GM12878 (cell line): ENCODE data around the gene INO80E. TPM values are rescaled to one million over a fixed set of nuclear protein-coding genes. Genes with fewer than 3 reads are reported as not detected.

Experiments
- ASH2L ChIP-seq: fragments of 300-600, 200-600 bp; sonication (generic); IDR thresholded peaks from 2 replicates; pipeline ENCODE4 v1.6.1; 2017; ENCODE audit warnings: low read depth, mild to moderate bottlenecking, borderline replicate concordance
- ATF3 ChIP-seq: IDR thresholded peaks from 2 replicates; pipeline ENCODE4 v1.6.1; 2011; ENCODE audit warnings: low read depth, mild to moderate bottlenecking, low read length, moderate library complexity, borderline replicate concordance; ENCODE audit errors: extremely low read depth
- BCL11A ChIP-seq: IDR thresholded peaks from 2 replicates; pipeline ENCODE4 v1.6.1; 2011; ENCODE audit warnings: low read depth, low read length
- CBFB ChIP-seq: IDR thresholded peaks from 2 replicates; pipeline ENCODE4 v1.6.1; 2016; ENCODE audit warnings: antibody characterized with exemption, low read depth
- CHD2 ChIP-seq: IDR thresholded peaks from 2 replicates; pipeline ENCODE4 v1.6.1; 2011; ENCODE audit warnings: low read depth, low read length, improper control_type of control experiment, borderline replicate concordance
- EED ChIP-seq: sonication (generic); IDR thresholded peaks from 2 replicates; pipeline ENCODE4 v1.6.1; 2016; ENCODE audit warnings: antibody characterized with exemption, low read depth
- EZH2 ChIP-seq: IDR thresholded peaks from 2 replicates; pipeline ENCODE4 v1.6.1; 2012; ENCODE audit warnings: low read depth, mild to moderate bottlenecking, control low read depth, inconsistent platforms, low read length, borderline replicate concordance; ENCODE audit not compliant: control insufficient read depth
- HDGF ChIP-seq: fragments of 450-650 bp; IDR thresholded peaks from 2 replicates; pipeline ENCODE4 v1.6.1; 2016; ENCODE audit warnings: antibody characterized with exemption
- IRF3 ChIP-seq: fragments of 450-650 bp; IDR thresholded peaks from 2 replicates; pipeline ENCODE4 v1.6.1; 2014; ENCODE audit warnings: mild to moderate bottlenecking
- IRF4 ChIP-seq: IDR thresholded peaks from 2 replicates; pipeline ENCODE4 v1.6.1; 2011; ENCODE audit warnings: low read depth, low read length
- KLF5 ChIP-seq: fragments of 450-650 bp; IDR thresholded peaks from 2 replicates; pipeline ENCODE4 v1.6.1; 2014; ENCODE audit warnings: mild to moderate bottlenecking; ENCODE audit not compliant: partially characterized antibody
- MLLT1 ChIP-seq: fragments of 450-650 bp; IDR thresholded peaks from 2 replicates; pipeline ENCODE4 v1.6.1; 2016; ENCODE audit warnings: mild to moderate bottlenecking
- MTA3 ChIP-seq: IDR thresholded peaks from 2 replicates; pipeline ENCODE4 v1.6.1; 2012; ENCODE audit warnings: low read length, inconsistent platforms, borderline replicate concordance
- MYB ChIP-seq: fragments of 150-350 bp; IDR thresholded peaks from 2 replicates; pipeline ENCODE4 v1.6.1; 2014; ENCODE audit warnings: mild to moderate bottlenecking, low read depth, low read length, borderline replicate concordance
- RCOR1 ChIP-seq: conservative IDR thresholded peaks from 2 replicates; pipeline ENCODE4 v1.6.1; 2012; ENCODE audit warnings: low read depth, low read length, improper control_type of control experiment
- SIN3A ChIP-seq: IDR thresholded peaks from 2 replicates; pipeline ENCODE4 v1.6.1; 2012; ENCODE audit warnings: low read depth, low read length, improper control_type of control experiment
- SMAD5 ChIP-seq: IDR thresholded peaks from 2 replicates; pipeline ENCODE4 v1.6.1; 2016; ENCODE audit warnings: antibody characterized with exemption, low read depth
- STAT3 ChIP-seq: IDR thresholded peaks from 2 replicates; pipeline ENCODE4 v1.6.1; 2011; ENCODE audit warnings: low read depth, low read length, improper control_type of control experiment
- TARDBP ChIP-seq: IDR thresholded peaks from 2 replicates; pipeline ENCODE4 v1.6.1; 2016; ENCODE audit warnings: borderline replicate concordance
- YBX1 ChIP-seq: fragments of 450-650 bp; IDR thresholded peaks from 2 replicates; pipeline ENCODE4 v1.6.1; 2016; ENCODE audit warnings: antibody characterized with exemption
- ZBTB11 ChIP-seq: fragments of 450-650 bp; formaldehyde crosslinking; IDR thresholded peaks from 2 replicates; pipeline ENCODE4 v1.5.0; 2022; ENCODE audit warnings: mild to moderate bottlenecking, missing genetic modification characterization
- ZNF207 ChIP-seq: fragments of 450-650 bp; IDR thresholded peaks from 2 replicates; pipeline ENCODE4 v1.6.1; 2014; ENCODE audit warnings: antibody characterized with exemption, mild to moderate bottlenecking, borderline replicate concordance
- polyA plus RNA-seq, 11 experiments: library from polyadenylated mRNA; depleted of rRNA in 4 of 11; unstranded in 6 of 11; stranded (reverse) in 5 of 11; fragments of >200 nt; fragmentation: Nextera tagmentation in 4 of 11; fragmentation: Illumina TruSeq in 1 of 11; extraction: Ambion mirVana in 4 of 11; extraction: Trizol in 1 of 11; gene quantifications; 1 replicate in 1 of 11; 2 replicates in 10 of 11; pipeline versions ENCODE4 v1.2.1 to v1.2.3, GENCODE V29; 2011 to 2016; ENCODE audit warnings: inconsistent platforms in 2 of 11, missing spikeins in 2 of 11, low read depth in 1 of 11
- total RNA-seq, 4 experiments: library from RNA; depleted of rRNA in 3 of 4; stranded (reverse); fragments of >200 nt in 3 of 4; fragmentation: Illumina TruSeq in 1 of 4; extraction: Trizol in 1 of 4; gene quantifications; 2 replicates each; pipeline versions ENCODE4 v1.2.1 to v1.2.3, GENCODE V29; 2013 to 2021
- TF ChIP-seq, protein P1 (sequence below): fragments of 450-650 bp; IDR thresholded peaks from 2 replicates; pipeline ENCODE4 v1.6.1; 2017; ENCODE audit warnings: mild to moderate bottlenecking

Gene INO80E
- total and polyA plus RNA-seq, 10 of the 15 experiments (the other 5 are each of a cell fraction or from before 2014, with no cell fraction given): 0.39 to 74.0 (median 33.0) TPM

- TF ChIP-seq EZH2: no peak
- 0 out of 2 replicates have a peak, but pooled peaks have one; percentile 14 for TF ChIP-seq HDGF
- TF ChIP-seq KLF5: peak; percentile 98
- peak; percentile 62 for TF ChIP-seq IRF4
- TF ChIP-seq TARDBP: no peak
- TF ChIP-seq ATF3: no peak
- peak; percentile 83 for TF ChIP-seq MLLT1
- no peak for TF ChIP-seq ASH2L
- TF ChIP-seq SMAD5: no peak; the same call in 1 of the 2 replicates
- 0 out of 2 replicates have a peak, but pooled peaks have one; percentile 48 for TF ChIP-seq BCL11A
- no peak for TF ChIP-seq CHD2
- TF ChIP-seq, protein P1, sequence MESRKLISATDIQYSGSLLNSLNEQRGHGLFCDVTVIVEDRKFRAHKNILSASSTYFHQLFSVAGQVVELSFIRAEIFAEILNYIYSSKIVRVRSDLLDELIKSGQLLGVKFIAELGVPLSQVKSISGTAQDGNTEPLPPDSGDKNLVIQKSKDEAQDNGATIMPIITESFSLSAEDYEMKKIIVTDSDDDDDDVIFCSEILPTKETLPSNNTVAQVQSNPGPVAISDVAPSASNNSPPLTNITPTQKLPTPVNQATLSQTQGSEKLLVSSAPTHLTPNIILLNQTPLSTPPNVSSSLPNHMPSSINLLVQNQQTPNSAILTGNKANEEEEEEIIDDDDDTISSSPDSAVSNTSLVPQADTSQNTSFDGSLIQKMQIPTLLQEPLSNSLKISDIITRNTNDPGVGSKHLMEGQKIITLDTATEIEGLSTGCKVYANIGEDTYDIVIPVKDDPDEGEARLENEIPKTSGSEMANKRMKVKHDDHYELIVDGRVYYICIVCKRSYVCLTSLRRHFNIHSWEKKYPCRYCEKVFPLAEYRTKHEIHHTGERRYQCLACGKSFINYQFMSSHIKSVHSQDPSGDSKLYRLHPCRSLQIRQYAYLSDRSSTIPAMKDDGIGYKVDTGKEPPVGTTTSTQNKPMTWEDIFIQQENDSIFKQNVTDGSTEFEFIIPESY: no peak
- TF ChIP-seq ZBTB11 (CRISPR knock-in tag): no peak
- TF ChIP-seq EED: peak; percentile 31; the same call in 1 of the 2 replicates
- no peak for TF ChIP-seq SIN3A
- no peak for TF ChIP-seq MYB
- no peak for TF ChIP-seq RCOR1
- TF ChIP-seq STAT3: no peak
- no peak for TF ChIP-seq CBFB
- TF ChIP-seq IRF3: no peak
- TF ChIP-seq ZNF207: 0 out of 2 replicates have a peak, but pooled peaks have one; percentile 14
- no peak for TF ChIP-seq MTA3
- TF ChIP-seq YBX1: no peak
Measured at GRCh38 chr16:29961479-29962343, 34.3 kb upstream of the INO80E start, which contains the start of gene TMEM219 (continued).
